Transverse colon (tissue), 3 donors: Measurements from ENCODE around the gene OBI1.

Experiments
- EP300 ChIP-seq: sonication (generic); formaldehyde crosslinking; IDR thresholded peaks from one replicate; pipeline ENCODE4 v1.6.1; 2017; ENCODE audit warnings: antibody characterized with exemption, low read depth
- POLR2A ChIP-seq: fragments of 450-650 bp; IDR thresholded peaks from one replicate; pipeline ENCODE4 v1.6.1; 2016; ENCODE audit warnings: antibody characterized with exemption, mild to moderate bottlenecking, moderate library complexity
- TF ChIP-seq, protein P1 (sequence below), 5 experiments: fragments of 200-600 bp in 3 of 5; fragments of 450-650 bp in 2 of 5; sonication (generic) in 3 of 5; IDR thresholded peaks; 1 replicate in 2 of 5; 2 replicates in 3 of 5; pipeline ENCODE4 v1.5.1; 2016 to 2017; ENCODE audit warnings: antibody characterized with exemption in 5 of 5, inconsistent platforms in 3 of 5, mild to moderate bottlenecking in 2 of 5, moderate library complexity in 1 of 5

DNA sequence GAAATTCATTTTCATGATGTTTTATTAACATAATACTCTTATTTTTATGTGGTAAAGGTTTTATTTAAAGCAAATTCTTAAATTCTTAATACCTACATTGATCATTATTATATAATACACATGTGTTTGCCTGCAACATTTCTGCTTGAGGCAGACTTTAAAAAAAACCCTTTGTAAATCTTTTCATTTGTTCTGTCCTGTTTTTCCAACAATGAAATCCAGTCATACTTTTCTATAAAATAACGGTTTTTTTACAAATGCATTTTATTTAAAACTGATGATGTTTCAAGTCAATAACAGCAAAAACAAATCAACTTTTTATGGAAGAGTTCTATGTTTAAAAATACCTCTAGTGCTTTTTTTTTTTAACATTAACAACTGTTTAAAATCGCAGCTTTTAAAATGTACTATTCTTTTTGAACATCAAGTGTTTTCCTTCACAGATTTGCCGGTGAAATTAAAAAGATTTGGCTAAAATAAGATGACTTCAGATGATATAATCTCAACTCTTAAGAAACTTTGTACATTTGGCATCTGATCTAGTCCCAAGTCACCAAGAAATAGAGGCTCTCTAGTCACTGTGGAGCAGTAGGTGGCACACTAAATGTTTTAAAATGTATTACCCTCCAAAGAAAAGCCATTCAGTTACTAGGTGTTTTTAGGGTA is 60.7 kb downstream of the OBI1 start:
- TF ChIP-seq EP300 (no peak), POLR2A (no peak)
- TF ChIP-seq, protein P1, sequence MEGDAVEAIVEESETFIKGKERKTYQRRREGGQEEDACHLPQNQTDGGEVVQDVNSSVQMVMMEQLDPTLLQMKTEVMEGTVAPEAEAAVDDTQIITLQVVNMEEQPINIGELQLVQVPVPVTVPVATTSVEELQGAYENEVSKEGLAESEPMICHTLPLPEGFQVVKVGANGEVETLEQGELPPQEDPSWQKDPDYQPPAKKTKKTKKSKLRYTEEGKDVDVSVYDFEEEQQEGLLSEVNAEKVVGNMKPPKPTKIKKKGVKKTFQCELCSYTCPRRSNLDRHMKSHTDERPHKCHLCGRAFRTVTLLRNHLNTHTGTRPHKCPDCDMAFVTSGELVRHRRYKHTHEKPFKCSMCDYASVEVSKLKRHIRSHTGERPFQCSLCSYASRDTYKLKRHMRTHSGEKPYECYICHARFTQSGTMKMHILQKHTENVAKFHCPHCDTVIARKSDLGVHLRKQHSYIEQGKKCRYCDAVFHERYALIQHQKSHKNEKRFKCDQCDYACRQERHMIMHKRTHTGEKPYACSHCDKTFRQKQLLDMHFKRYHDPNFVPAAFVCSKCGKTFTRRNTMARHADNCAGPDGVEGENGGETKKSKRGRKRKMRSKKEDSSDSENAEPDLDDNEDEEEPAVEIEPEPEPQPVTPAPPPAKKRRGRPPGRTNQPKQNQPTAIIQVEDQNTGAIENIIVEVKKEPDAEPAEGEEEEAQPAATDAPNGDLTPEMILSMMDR (IDR thresholded peaks at IDR 0.05), result no peak
